Right cardiac atrium (tissue), 5 donors: ENCODE results near the gene P3R3URF. TPM values are rescaled to one million over a fixed set of nuclear protein-coding genes. Genes with fewer than 3 reads are reported as not detected.

ENCODE experiments used
- ATAC-seq, 2 donors: fragments of 200-7000 bp; cut with Tn5 transposase; one replicate each; pipeline versions ENCODE4 v1.8.0 to v1.9.1; 2020; ENCODE audit warnings: moderate library complexity in 2 of 2, mild to moderate bottlenecking in 1 of 2
- DNase-seq, 3 donors: peaks; one replicate each; pipeline ENCODE4 v3.0.0-alpha.2; 2020
- H3K27ac ChIP-seq: one replicate; pipeline ENCODE4 v1.5.1; 2013; ENCODE audit warnings: mild to moderate bottlenecking, low read length, control low read depth, moderate library complexity
- H3K27me3 ChIP-seq: one replicate; pipeline ENCODE4 v1.6.1; 2013; ENCODE audit not compliant: control insufficient read depth, insufficient read depth
- H3K4me1 ChIP-seq: one replicate; pipeline ENCODE4 v1.6.1; 2013; ENCODE audit warnings: low read length; ENCODE audit not compliant: control insufficient read depth, insufficient read depth
- H3K4me3 ChIP-seq: one replicate; pipeline ENCODE4 v1.5.1; 2013; ENCODE audit warnings: low read length, control low read depth
- H3K9me3 ChIP-seq: one replicate; pipeline ENCODE4 v1.6.1; 2013; ENCODE audit warnings: low read length; ENCODE audit not compliant: control insufficient read depth
- WGBS: extraction: QIAGEN DNeasy Blood & Tissue Kit; methylation state at CpG from one replicate; pipeline ENCODE4 v1.1.7; 2013; 5-methylcytosine and 5-hydroxymethylcytosine counted together
- intact Hi-C, 4 donors: fragments of 100-400 bp; cut with DNase I; formaldehyde crosslinking; loops; one replicate each; pipeline versions ENCODE4 v1.11.0 to v1.14.0; 2022 to 2023
- polyA plus RNA-seq: library from polyadenylated mRNA; stranded (reverse); fragments of 200-250 nt; gene quantifications from one replicate; pipeline ENCODE4 v1.2.3, GENCODE V29; 2013
- total RNA-seq, 4 donors: library from RNA; stranded (reverse); fragmentation: NEBNext Ultra II Directional; extraction: Animal tissue kit (Norgen Biotek cat#: 25700); gene quantifications; one replicate each; pipeline ENCODE4 v1.2.1, GENCODE V29; 2021
- donor health status: healthy with polysubstance abuse.
- donor health status: DM: no; HTN: yes; CAD: no.
- donor health status: DM: no; HTN: no; CAD: no.
- donor health status: DM: no; HTN: yes; CAD: no; lungs with severe emphysema.
- donor health status: DM: yes; HTN: yes; CAD: no.

Gene P3R3URF
- total and polyA plus RNA-seq, 5 donors = not detected

- Histone ChIP-seq H3K9me3 (no peaks in the 10 kb centered on the region), H3K4me1 (peaks cover 7% of the 10 kb centered on the region), H3K27ac (no peak overlapping the region), H3K27me3 (no peaks in the 10 kb centered on the region), H3K4me3 (peak overlapping the region; percentile 99)
- 3% methylated on average over 10 of the region's 10 CpGs for WGBS
- ATAC-seq = no peak
- no peak for DNase-seq
- intact Hi-C loops = loop anchor here in 2 of 4 donors (5.0 kb wide), 2 partner anchors 41 to 46 kb away; partner anchors contain the start of genes P3R3URF (in 1 of the 2) and TSPAN1 (in 1 of the 2)
These were observed 45.2 kb downstream of the P3R3URF start for GRCh38 chr1:46131093-46131492.

DNA sequence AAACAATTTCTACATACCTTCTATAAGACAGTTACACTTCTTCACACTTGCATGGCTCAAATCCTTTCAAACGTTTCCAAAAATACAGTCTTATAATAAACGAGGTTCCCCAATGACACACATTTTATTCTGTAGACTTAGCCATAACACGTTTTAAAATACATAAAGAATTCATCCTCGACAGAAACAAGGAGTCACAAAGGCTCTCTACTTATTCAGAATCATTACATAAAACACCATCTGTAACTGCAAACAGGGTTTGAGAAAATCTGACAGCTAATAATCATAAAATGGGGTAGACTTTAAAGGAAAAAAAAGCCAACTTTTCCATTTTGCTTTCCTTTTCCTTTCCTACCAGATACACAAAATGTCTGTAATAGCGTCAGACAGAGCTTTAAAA, 45.7 kb downstream of the P3R3URF start:
- DNase-seq = no peak
- Histone ChIP-seq H3K27me3 (no peaks in the 10 kb centered on the region), H3K9me3 (no peaks in the 10 kb centered on the region), H3K27ac (no peak overlapping the region), H3K4me1 (peaks cover 7% of the 10 kb centered on the region), H3K4me3 (peak overlapping the region; percentile 99)
- ATAC-seq = no peak
- intact Hi-C loops = loop anchor here in 2 of 4 donors (5.0 kb wide), 2 partner anchors 42 to 47 kb away; partner anchors contain the start of genes P3R3URF (in 1 of the 2) and TSPAN1 (in 1 of the 2)
- WGBS = 18% methylated on average over 5 of the region's 5 CpGs

DNA sequence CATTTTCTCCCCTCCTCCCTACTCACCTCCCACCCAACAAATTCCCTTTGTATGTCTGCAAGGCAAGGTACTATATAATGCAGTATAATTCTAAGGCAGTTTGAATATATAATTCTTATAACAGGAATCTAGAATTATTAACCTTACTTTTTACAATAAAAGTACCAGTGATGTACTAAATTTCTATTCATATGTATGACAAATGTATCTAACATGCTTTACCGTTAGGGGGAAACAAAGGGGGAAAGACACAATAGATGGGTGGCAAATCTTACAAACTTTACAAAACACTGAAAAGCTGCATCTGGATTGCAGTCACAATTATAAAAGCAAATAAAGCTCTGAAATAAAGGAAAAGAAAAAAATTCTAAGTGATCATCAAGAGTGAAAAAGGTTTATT, 46.2 kb downstream of the P3R3URF start:
- no peaks in the 10 kb centered on the region for H3K9me3 ChIP-seq

GRCh38 chr1:46128344-46128743, 47.9 kb downstream of the P3R3URF start:
- Histone ChIP-seq H3K27me3 (no peaks in the 10 kb centered on the region), H3K4me1 (peaks cover under 1% of the 10 kb centered on the region), H3K4me3 (peak overlapping the region; percentile 41), H3K9me3 (no peaks in the 10 kb centered on the region), H3K27ac (no peak overlapping the region)
- intact Hi-C loops = loop anchor here in 1 of 4 donors (10.0 kb wide), 1 partner anchor 46 kb away; the partner anchor contains the start of genes P3R3URF and TSPAN1
- no peak for ATAC-seq
- WGBS = 90% methylated on average over 3 of the region's 3 CpGs
- DNase-seq = no peak

More for the DNA sequence above, 46.2 kb downstream of the P3R3URF start:
- intact Hi-C loops = loop anchor here in 2 of 4 donors (5.0 kb wide), 2 partner anchors 42 to 47 kb away; partner anchors contain the start of genes P3R3URF (in 1 of the 2) and TSPAN1 (in 1 of the 2)
- peak overlapping the region; percentile 99 for H3K4me3 ChIP-seq
- WGBS = 48% methylated on average over 1 of the region's 1 CpG
- H3K27ac ChIP-seq = no peak overlapping the region
- H3K27me3 ChIP-seq = no peaks in the 10 kb centered on the region
- no peak for DNase-seq
- H3K4me1 ChIP-seq = peaks cover 7% of the 10 kb centered on the region
- no peak for ATAC-seq

Other genes with a start within 250 kb of the P3R3URF start
- gene PIK3R3, start 43.9 kb downstream of the P3R3URF start, total RNA-seq = 10 to 100 TPM; 30.5 to 49.8 (median 38.7) TPM
- gene PIK3R3, start 43.9 kb downstream of the P3R3URF start, polyA plus RNA-seq = 20.0 TPM
- gene TSPAN1, start 1.4 kb downstream of the P3R3URF start, total RNA-seq = 1 to 10 TPM; 1.0 to 2.4 (median 1.5) TPM
- 1.3 TPM for gene TSPAN1, start 1.4 kb downstream of the P3R3URF start, polyA plus RNA-seq
- gene POMGNT1, start 21.9 kb upstream of the P3R3URF start, total RNA-seq = 10 to 100 TPM; 82.7 to 91.1 (median 87.2) TPM
- gene POMGNT1, start 21.9 kb upstream of the P3R3URF start, polyA plus RNA-seq = 60.0 TPM
- gene LURAP1, start 26.8 kb upstream of the P3R3URF start, total RNA-seq = 1 to 10 TPM; 4.3 to 7.0 (median 5.6) TPM
- gene LURAP1, start 26.8 kb upstream of the P3R3URF start, polyA plus RNA-seq = 3.8 TPM
- gene RAD54L, start 71.3 kb upstream of the P3R3URF start, total RNA-seq = under 1 TPM in 3 of 4 donors, not detected in 1; 0.56 to 0.89 (median 0.74) TPM
- 0.16 TPM for gene RAD54L, start 71.3 kb upstream of the P3R3URF start, polyA plus RNA-seq
- gene LRRC41, start 127.1 kb upstream of the P3R3URF start, total RNA-seq = 10 to 100 TPM; 37.2 to 46.3 (median 40.1) TPM
- gene LRRC41, start 127.1 kb upstream of the P3R3URF start, polyA plus RNA-seq = 27.1 TPM
- 100 to 1,000 TPM; 664 to 870 (median 705) TPM for gene UQCRH, start 127.2 kb upstream of the P3R3URF start, total RNA-seq
- gene UQCRH, start 127.2 kb upstream of the P3R3URF start, polyA plus RNA-seq = 2,380 TPM
- gene NSUN4, start 164.3 kb upstream of the P3R3URF start, total RNA-seq = 10 to 100 TPM; 12.6 to 18.7 (median 13.7) TPM
- gene NSUN4, start 164.3 kb upstream of the P3R3URF start, polyA plus RNA-seq = 10.6 TPM
- 10 to 100 TPM in 3 of 4 donors, 1 to 10 TPM in 1; 4.8 to 17.2 (median 14.7) TPM for gene FAAH, start 217.8 kb upstream of the P3R3URF start, total RNA-seq
- 10.4 TPM for gene FAAH, start 217.8 kb upstream of the P3R3URF start, polyA plus RNA-seq